Fibroblast of the aortic adventitia (primary cell): ENCODE results near the gene PTGS2. TPM values are rescaled to one million over a fixed set of nuclear protein-coding genes. Genes with fewer than 3 reads are reported as not detected.

Source experiments
- DNase-seq: peaks from one replicate; pipeline ENCODE4 v3.0.0-alpha.2; 2010; ENCODE audit warnings: low read depth
- H3K4me3 ChIP-seq: 2 replicates; pipeline ENCODE4 v1.5.1; 2011; ENCODE audit warnings: low read depth, mild to moderate bottlenecking, control low read depth, low read length, moderate library complexity
- total RNA-seq: library from RNA; depleted of rRNA; stranded (reverse); fragments of >200 nt; gene quantifications from 2 replicates; pipeline ENCODE4 v1.2.3, GENCODE V29; 2012; ENCODE audit warnings: low replicate concordance
- TF ChIP-seq, protein P1 (sequence below): IDR thresholded peaks from 2 replicates; pipeline ENCODE4 v1.5.1; 2011; ENCODE audit warnings: mild to moderate bottlenecking, low read length, control low read depth, inconsistent platforms; ENCODE audit not compliant: insufficient read depth

PTGS2 gene
- total RNA-seq, 1 donor = 15.0 TPM

DNA sequence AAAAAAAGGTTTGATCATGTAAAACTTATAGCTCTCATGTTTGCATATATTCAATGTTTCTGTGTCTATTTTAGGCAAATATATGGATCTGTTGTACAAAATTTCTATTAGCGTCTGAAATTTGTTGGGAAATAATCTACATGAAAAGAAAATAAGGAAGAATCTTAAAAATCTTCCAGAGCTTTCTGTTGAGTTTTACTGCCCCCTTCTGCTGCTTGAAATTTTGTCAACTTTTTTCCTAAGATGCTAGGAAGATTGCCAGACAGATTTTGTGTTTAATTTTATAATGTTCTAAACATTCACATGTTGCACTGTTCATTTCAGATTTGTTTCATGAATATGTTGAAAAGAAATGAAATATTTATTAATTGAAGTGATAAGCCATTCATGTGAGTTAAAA lies 2.5 kb upstream of the PTGS2 start:
- peak; percentile 86 for DNase-seq
- peak overlapping the region; percentile 81 for H3K4me3 ChIP-seq
- TF ChIP-seq, protein P1, sequence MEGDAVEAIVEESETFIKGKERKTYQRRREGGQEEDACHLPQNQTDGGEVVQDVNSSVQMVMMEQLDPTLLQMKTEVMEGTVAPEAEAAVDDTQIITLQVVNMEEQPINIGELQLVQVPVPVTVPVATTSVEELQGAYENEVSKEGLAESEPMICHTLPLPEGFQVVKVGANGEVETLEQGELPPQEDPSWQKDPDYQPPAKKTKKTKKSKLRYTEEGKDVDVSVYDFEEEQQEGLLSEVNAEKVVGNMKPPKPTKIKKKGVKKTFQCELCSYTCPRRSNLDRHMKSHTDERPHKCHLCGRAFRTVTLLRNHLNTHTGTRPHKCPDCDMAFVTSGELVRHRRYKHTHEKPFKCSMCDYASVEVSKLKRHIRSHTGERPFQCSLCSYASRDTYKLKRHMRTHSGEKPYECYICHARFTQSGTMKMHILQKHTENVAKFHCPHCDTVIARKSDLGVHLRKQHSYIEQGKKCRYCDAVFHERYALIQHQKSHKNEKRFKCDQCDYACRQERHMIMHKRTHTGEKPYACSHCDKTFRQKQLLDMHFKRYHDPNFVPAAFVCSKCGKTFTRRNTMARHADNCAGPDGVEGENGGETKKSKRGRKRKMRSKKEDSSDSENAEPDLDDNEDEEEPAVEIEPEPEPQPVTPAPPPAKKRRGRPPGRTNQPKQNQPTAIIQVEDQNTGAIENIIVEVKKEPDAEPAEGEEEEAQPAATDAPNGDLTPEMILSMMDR = peak; percentile 55

DNA sequence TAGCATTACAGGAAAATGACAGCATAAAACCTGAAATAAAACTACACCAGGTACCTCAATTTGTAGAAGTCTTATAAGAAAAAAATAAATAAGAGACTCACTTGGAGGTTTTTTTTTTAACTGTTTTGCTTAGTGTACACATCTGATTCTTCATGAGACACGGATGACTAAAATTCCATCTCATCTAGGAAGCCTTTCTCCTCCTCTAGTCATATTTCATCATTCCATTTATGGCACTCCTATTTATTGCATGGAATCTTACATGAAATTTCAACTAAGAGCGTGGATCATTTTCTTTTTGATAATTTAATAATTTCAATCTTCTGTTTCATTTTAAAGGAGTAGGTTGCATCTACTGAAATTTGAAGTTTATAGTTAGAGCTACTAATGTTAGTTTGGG lies 1.6 kb upstream of the PTGS2 start:
- H3K4me3 ChIP-seq = peak overlapping the region; percentile 81
- TF ChIP-seq, protein P1 = no peak
- peak; percentile 88 for DNase-seq

DNA sequence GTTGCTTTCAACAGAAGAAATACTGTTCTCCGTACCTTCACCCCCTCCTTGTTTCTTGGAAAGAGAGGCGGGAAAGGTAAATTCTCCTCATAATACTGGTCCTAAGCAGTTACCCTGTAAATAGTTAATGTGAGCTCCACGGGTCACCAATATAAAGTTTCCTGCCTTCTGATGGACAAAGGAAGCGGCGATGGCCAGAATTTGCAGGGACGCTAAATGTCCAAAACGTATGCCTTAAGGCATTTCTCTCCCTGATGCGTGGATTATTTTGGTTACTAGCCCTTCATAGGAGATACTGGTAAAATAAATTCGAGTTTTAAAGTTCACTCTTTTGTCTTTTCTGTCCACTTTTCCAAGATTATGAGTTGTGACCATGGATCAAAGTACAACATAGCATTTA lies 898 bp upstream of the PTGS2 start:
- H3K4me3 ChIP-seq = peak overlapping the region; percentile 81
- DNase-seq = peak; percentile 52
- TF ChIP-seq, protein P1 = no peak

DNA sequence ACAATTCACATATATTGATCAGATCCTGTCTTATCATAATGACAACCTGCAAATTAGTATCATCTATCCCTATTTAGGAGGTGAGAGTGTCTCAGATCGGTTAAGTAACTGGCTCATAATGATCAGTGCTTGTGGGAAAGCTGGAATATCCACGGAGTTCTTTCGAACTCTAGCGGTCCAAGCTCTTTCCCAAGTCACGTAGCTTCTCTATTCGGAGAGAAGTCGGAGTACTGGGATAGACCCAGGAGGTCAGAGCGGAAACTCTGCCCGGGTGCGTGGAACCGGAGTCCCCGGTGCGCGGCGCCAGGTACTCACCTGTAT lies 339 bp downstream of the PTGS2 start:
- DNase-seq = peak; percentile 70
- peak overlapping the region; percentile 81 for H3K4me3 ChIP-seq
- TF ChIP-seq, protein P1 = no peak

DNA sequence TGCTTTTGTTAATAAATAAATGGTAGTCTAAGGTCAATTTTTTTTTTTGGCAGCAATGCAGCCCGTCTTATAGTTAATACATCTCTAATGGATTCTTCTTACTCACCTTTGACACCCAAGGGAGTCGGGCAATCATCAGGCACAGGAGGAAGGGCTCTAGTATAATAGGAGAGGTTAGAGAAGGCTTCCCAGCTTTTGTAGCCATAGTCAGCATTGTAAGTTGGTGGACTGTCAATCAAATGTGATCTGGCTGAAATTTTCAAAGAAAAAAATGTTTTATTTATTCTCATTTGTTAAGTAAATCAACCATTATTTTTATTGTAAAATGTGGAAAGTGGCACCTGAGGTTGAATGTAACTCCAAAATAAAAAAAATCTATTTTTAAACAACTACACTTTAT lies 2.1 kb downstream of the PTGS2 start:
- DNase-seq = peak; percentile 3
- H3K4me3 ChIP-seq = no peak overlapping the region
- TF ChIP-seq, protein P1 = no peak

DNA sequence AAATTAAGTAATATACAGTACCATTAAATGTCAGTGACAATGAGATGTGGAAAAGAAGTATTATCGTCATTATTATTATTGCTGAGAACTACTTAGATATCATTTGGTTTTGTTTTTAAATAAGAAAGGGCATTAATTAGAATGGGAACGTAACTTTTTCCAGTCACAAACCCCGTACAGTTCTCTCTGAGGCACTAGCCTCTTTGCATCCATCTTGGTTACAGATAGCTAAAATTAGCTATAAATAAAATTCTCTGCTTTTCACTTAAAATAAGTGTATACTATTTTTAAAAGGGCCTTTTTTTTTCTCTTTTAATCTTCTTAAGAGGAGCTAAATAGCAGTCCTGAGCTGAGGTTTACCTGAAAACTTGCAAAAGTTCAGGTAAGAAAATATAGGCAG lies 7.6 kb downstream of the PTGS2 start:
- TF ChIP-seq, protein P1 = no peak
- no peak for DNase-seq
- no peak overlapping the region for H3K4me3 ChIP-seq

DNA sequence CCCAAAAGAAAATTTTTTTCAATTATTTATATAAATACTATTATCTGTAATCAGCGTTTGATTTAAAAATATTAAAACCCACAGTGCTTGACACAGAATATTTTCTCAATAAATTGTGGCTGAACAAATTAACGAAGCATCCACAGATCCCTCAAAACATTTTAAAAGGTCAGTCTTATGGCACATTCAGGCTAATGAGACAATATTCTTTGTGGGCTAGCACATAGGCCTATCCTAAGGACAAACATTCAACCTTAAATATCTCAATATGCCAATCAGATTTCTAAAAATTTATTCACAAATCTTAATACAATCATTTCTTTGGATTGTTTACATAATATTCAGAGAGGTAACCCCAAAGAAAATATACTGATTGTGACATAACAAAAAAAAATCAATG lies 8.1 kb downstream of the PTGS2 start:
- TF ChIP-seq, protein P1 = no peak
- no peak overlapping the region for H3K4me3 ChIP-seq
- DNase-seq = no peak
